DLD1 (cell line): ENCODE data around the gene IL1R2.

Source experiments
- in situ Hi-C: cut with HindIII; loops from 2 replicates; pipeline ENCODE4 v1.10.0; 2017; ENCODE audit warnings: low sequenced_read_pairs

Gene IL1R2

DNA sequence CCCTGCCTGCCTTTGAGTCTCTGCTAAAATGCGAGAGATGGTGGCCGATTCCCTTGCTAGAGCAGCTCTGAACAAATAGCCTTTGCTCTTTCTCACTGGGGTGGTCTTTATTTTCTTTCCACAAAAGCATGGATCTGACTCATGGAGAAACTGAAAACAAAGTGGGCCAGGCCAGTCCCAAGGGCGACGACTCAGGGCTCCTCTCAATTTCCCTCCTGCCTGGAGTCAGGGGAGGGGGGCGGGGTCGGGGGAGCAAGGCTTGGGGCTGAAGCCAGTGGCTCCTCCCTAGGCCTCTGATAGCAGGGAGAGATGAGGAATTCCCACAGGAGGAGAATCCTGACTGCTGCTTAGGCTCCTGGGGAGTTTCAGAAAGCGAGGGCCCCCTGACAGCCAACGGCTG, 17.1 kb upstream of the IL1R2 start:
- in situ Hi-C loops, result no loop called here

- in situ Hi-C loops, result no loop called here
Observed at GRCh38 chr2:101975171-101975870, 16.4 kb upstream of the IL1R2 start.

GRCh38 chr2:101976891-101977290, 14.9 kb upstream of the IL1R2 start:
- in situ Hi-C loops, result no loop called here

DNA sequence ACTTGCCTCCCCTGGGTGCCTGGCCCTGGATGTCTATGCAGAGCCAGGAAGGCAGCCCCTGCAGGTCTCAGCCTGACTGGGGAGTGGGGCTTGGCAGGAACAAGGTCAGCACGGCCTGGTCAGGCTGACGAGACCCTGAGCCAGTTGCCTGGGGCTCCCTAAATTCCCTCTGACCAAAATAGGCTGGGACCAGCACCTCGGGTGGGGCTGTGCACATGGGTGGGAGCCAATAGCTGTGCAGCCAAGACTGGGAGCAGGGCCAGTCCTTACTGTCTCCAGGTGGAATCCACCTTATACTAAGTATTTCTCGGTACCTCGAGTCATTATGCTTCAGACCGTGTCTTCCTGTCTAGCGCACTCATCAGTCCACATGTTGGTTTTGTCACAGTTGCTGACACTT, 11.4 kb upstream of the IL1R2 start:
- in situ Hi-C loops, result no loop called here

GRCh38 chr2:101981066-101981465, 10.7 kb upstream of the IL1R2 start:
- in situ Hi-C loops, result no loop called here

- in situ Hi-C loops, result no loop called here
Observed at GRCh38 chr2:101981504-101981903, 10.3 kb upstream of the IL1R2 start.

DNA sequence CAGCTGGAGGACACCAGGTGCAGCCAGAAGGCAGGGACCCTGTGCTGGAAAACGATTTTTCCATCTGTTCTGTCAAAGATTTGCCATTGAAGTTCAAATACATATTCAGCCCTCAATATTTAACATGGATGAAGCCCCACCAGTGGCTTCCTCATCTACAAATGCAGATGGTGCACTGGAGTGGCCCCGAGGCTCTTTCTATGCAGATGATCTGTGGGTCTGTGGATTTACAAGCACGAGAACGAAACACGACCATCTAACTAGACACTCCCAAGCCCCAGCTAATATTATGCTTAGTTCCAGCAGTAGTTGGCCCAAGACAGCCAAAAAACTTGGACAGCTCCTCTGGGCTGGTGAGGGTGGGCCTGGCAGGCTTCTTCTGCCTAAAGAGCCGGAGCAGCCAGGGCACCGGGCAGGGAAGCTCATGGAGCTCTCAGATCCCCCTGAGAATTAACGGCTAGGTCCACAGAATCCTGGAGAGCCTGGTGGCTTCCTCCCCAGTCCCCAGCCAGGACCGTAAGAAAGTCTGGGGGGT, 9.2 kb upstream of the IL1R2 start:
- in situ Hi-C loops, result no loop called here

GRCh38 chr2:101983486-101983885, 8.3 kb upstream of the IL1R2 start:
- in situ Hi-C loops, result no loop called here

GRCh38 chr2:101983928-101984327, 7.8 kb upstream of the IL1R2 start:
- in situ Hi-C loops, result no loop called here

DNA sequence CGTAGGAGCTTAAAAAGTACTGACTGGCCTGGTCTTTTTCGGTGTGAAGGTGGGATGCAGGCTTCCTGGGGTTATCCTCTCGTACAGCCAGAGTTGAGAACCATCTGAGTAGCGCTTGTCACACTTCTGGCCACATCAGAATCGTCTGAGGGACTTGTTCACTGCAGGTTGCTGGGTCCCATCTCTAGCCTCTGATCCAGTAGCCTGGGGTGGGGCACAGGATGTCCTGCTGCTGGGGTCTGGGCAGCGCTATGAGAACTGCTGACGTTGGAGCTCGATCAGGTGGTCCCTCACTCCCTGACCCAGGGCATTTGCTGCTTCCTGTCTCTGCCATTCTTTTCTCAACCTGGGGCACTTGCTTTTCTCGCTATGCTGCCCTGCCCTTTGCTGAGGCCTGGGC, 7.1 kb upstream of the IL1R2 start:
- in situ Hi-C loops, result no loop called here

DNA sequence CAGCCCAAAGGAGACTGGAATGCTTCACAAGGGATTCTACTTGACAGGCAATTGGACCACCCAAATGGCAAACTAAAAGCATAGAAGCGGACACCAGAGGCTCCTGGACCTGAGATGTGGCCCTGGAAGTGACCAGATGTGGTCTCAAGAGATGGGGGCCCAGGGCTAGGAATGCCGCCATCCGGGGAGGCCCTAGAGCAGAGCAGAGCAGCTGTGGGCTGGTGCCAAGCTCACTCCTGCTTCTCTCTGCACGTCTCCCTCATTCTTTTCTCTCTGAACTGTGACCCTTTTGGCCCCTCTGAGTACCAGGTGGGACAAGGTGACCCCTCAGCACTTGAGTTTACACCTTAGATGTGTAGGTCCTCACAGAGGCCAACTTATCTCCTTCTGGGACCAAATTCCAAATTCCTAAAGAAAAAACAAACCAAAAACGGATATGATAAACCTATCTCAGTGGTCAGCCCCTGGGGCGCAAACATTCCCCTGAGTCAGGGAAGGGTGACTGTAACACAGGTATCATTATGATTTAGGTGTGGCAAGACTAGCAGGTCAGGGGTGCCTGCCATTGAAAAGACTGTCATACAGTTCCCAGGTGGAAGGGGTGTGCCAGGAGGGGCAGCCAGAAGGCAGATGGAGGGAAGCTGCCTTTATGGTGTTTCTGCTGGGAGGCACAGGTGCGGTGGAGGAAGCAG, 6.5 kb upstream of the IL1R2 start:
- in situ Hi-C loops, result no loop called here

DNA sequence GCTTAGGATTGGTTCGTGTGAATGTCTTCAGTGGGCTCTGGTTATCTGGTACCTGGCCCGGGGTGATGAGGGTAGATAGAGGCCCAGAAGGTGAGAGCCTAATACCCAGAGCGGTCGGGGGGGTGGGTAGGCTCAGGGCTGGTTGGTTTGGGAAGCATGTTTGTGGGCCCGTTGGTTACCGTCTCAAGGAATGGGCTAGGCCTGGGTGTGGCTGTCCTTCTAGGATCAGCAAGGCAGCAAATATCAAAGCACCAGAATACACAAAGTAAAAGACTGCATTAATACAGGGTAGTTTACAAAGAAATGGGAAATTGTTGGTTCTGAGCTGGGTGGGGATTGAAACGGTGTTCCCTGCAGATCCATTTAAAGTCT, 6.0 kb upstream of the IL1R2 start:
- in situ Hi-C loops, result no loop called here

DNA sequence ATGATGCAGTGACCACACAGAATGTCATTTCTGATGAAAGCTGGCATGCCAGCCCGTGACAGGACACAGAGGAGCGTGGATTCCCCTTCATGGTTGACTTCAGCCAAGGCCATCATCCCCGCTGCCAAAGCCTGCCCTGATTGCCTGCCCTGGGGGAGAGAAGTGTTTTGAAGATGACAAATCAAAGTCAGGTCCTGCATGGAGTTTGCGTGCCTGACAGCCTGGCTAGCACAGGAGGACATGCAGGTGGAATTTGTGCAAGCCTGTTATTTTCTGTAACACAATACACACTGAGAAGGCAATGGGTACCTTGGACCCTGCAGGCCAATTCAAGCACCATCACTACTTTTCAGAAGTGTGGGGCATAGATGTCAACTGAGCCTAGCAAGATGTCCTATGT, 5.4 kb upstream of the IL1R2 start:
- in situ Hi-C loops, result no loop called here

GRCh38 chr2:101986804-101987740, 4.7 kb upstream of the IL1R2 start:
- in situ Hi-C loops, result no loop called here

DNA sequence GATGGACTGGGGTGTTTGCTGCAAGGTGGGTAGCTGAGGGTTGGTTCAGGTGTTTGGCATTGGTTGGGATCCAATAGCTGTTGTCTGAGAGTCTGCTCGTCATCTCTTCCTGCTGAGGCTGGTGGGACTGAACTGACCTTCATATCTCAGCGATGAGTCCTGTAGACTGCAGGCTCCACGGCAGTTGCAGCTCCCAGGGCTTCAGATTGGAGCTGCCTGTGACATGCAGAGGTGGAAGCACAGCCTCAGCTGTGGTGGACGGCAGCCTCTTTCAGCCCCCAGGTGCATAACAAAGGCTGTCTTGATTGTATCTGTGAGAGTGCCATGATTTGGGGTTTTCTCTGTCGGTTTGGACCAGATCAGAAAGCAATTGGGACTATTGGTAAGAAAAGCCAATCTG, 3.9 kb upstream of the IL1R2 start:
- in situ Hi-C loops, result no loop called here

DNA sequence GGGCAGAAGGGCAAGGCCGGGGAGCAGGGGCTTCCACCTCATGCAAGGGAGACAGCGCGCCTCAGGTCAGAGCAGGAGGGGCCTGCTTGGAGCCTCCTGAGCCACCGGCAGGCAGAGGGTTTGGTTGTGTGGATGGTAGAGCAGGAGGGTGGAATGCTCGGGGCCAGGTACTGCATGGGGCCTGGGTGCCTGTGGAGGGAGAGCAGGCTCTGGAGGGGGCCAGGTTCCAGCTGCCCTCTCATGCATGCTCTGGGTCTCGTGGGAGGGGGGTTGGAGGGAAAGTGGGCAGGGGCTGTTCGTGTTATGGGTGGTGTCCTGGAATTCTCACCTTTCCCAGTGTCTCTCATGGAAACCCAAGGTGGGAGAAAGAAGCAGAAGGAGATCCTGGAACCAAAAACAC, 3.2 kb upstream of the IL1R2 start:
- in situ Hi-C loops, result no loop called here

DNA sequence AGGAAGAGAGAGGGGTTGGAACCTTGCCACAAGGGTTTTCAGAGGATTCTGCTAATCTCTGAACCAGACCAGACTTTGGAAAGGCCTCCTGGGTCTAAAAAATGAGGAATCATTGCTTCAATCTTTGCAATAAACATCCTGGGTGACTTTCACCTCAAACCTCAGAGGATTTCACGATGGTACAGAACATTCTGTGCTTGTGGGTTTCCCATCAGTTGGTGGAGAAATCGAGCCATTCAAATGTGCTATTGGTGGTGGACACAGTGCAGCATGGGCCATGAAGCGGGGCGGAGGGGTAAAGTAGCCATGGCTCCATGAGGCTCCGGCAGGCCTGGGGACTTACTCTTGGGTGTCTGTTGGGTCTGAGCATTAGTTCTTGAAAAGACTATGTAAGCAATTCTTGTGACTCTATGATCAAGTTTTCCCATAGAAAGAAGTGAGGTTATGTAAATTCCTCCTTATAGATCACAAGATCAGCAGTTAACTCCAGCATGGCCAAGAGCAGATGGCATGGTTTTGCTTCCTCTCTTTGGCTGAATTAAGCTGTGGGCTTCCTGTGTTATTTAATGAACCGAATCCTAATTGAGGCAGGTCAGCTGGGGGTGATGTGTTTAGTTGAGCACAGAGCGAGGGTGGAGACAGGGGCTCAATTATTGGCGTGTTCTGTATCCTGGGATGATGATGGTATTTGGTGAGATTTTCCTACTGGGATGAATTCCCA, 1.9 kb upstream of the IL1R2 start:
- in situ Hi-C loops, result no loop called here

DNA sequence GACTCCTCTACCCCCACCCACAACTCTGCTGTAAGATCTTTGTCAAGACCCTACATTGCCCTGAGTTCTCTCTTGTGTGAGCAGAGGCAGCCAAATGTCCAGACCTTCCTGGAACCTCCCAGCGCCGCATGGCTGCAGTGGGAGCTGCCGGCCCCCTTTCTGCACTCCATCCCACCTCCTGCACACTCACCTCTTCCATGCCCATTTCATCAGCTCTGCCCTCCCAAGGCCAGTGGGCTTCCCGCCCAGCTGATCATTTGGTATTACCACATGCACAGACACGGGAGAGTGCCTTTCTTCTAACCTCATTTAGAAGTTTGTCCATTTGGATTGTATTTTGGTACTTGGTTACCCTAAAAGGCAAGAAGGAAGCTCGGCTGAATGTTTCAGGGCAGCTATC, 2.0 kb downstream of the IL1R2 start:
- in situ Hi-C loops, result no loop called here

DNA sequence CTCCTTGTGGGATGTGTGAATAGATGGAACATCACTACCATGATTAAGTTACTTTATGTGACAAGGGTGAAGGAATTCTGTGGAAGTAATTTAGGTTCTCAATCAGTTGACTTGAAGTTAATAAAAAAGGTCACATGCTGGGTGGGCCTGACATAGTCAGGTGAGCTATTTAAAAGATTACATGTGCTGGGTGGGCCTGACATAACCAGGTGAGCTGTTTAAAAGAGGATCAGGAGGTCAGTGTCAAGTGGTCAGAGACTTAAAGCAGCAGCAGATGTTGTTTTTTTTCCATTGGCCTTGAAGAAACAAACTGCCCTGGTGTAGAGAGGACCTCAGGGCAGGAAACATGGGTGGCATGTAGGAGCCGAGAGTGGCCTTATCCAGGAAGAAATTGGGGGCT, 3.3 kb downstream of the IL1R2 start:
- in situ Hi-C loops, result no loop called here

DNA sequence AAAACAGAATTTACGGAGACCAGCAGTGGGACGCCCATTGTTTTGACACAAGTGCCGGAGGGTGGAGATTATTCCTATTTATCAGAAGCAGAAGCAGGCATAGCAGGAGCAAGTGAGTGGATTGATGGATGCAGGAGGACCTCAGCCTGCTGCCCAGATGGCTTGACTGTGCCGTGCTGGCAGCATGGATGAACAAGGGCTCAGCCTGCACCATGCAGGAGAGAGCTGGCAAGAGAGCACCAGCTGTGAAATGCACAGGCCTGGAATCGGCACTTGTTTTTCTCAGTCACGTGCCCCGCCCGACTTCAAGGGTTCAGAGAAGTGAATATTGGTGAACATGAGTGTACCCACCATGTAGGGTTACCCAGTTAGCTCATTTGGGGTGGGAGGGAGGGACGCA, 4.0 kb downstream of the IL1R2 start:
- in situ Hi-C loops, result no loop called here

DNA sequence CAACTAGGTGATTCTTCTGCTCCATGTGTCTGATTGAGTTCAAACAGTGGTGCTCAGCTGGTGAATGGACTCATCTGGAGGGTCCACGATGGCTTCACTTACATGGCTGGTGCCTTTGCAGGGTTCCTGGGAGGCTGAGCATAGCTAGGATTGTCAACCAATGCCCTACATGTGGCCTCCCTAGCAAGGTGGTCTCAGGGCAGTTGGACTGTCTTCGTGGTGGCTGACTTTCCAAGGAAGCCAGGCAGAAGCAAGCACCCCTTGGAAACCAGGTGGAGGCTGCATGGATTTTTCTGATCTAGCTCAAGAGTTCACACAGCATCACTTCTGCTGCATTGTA, 6.8 kb downstream of the IL1R2 start:
- in situ Hi-C loops, result no loop called here
